M059J (cell line): Measurements from ENCODE around the gene DBF4. TPM values are rescaled to one million over a fixed set of nuclear protein-coding genes. Genes with fewer than 3 reads are reported as not detected.
"Not testable (repeated sequence)": the region's sequence is repeated elsewhere in the genome, so short reads cannot be mapped to it uniquely, and the experiment has no call there.

Experiments
- DNase-seq: peaks from one replicate; pipeline ENCODE4 v3.0.0-alpha.2; 2012; ENCODE audit warnings: low read depth
- total RNA-seq: library from RNA; depleted of rRNA; stranded (reverse); fragments of >200 nt; shearing (Covaris generic); gene quantifications from 2 replicates; pipeline ENCODE4 v1.2.3, GENCODE V29; 2014

Gene DBF4
- total RNA-seq, 1 experiment from 2014 or later, result 69.3 TPM

- DNase-seq, result no peak
These were observed 6.1 kb downstream of the DBF4 start for GRCh38 chr7:87882151-87882937.

- no peak for DNase-seq
These were observed 8.7 kb downstream of the DBF4 start for GRCh38 chr7:87885018-87885417.

GRCh38 chr7:87886875-87887274 is 10.6 kb downstream of the DBF4 start:
- DNase-seq, result peak; percentile 47

GRCh38 chr7:87895363-87895762 is 19.1 kb downstream of the DBF4 start:
- no peak for DNase-seq

GRCh38 chr7:87899255-87899654 is 23.0 kb downstream of the DBF4 start:
- no peak for DNase-seq

- DNase-seq, result not testable (repeated sequence)
These were observed 31.0 kb downstream of the DBF4 start for GRCh38 chr7:87907136-87907906.

GRCh38 chr7:87908814-87909213 is 32.5 kb downstream of the DBF4 start:
- not testable (repeated sequence) for DNase-seq

GRCh38 chr7:87912121-87912520 is 35.8 kb downstream of the DBF4 start:
- DNase-seq, result no peak

GRCh38 chr7:87918740-87919139 is 42.4 kb downstream of the DBF4 start:
- DNase-seq, result no peak

GRCh38 chr7:87919875-87920274 is 43.6 kb downstream of the DBF4 start:
- DNase-seq, result no peak

GRCh38 chr7:87920578-87920977 is 44.3 kb downstream of the DBF4 start:
- no peak for DNase-seq

- not testable (repeated sequence) for DNase-seq
These were observed 46.6 kb downstream of the DBF4 start for GRCh38 chr7:87922759-87923395.

GRCh38 chr7:87926581-87927461 is 50.5 kb downstream of the DBF4 start:
- DNase-seq, result peak; percentile 63

- DNase-seq, result no peak
These were observed 57.3 kb downstream of the DBF4 start for GRCh38 chr7:87933605-87933952.

GRCh38 chr7:87933953-87934698 is 57.8 kb downstream of the DBF4 start, which contains the start of gene ADAM22:
Gene ADAM22 (plus strand): TSS chr7:87934251. CDS start chr7:87934466, 215 bp downstream.
- peak; percentile 87 for DNase-seq

- DNase-seq, result peak; percentile 24
These were observed 58.5 kb downstream of the DBF4 start for GRCh38 chr7:87934699-87935383.

- DNase-seq, result no peak
These were observed 59.1 kb downstream of the DBF4 start for GRCh38 chr7:87935384-87935706.

- DNase-seq, result no peak
These were observed 64.8 kb downstream of the DBF4 start for GRCh38 chr7:87941138-87941537.

- DNase-seq, result no peak
These were observed 68.3 kb downstream of the DBF4 start for GRCh38 chr7:87944547-87944946.

GRCh38 chr7:87945926-87946325 is 69.6 kb downstream of the DBF4 start:
- not testable (repeated sequence) for DNase-seq
